Thoracic aorta (tissue), 2 donors: ENCODE data around the gene MRPL41. TPM values are rescaled to one million over a fixed set of nuclear protein-coding genes. Genes with fewer than 3 reads are reported as not detected.
"Not testable (repeated sequence)": the region's sequence is repeated elsewhere in the genome, so short reads cannot be mapped to it uniquely, and the experiment has no call there.

ENCODE experiments used
- ATAC-seq: fragments of 150-250 bp; one replicate; pipeline ENCODE4 v1.8.0; 2017; ENCODE audit warnings: low read depth; ENCODE audit not compliant: insufficient number of reproducible peaks, low FRiP score
- DNase-seq: peaks from one replicate; pipeline ENCODE4 v3.0.0-alpha.2; 2020; ENCODE audit warnings: low spot score
- H3K27ac ChIP-seq, 2 donors: fragments of 200-600 bp; sonication (generic); 1 replicate in 1 of 2; 2 replicates in 1 of 2; pipeline ENCODE4 v1.5.1; 2016; ENCODE audit warnings: mild to moderate bottlenecking in 2 of 2, moderate library complexity in 2 of 2
- H3K27me3 ChIP-seq: fragments of 200-600 bp; sonication (generic); replicated peaks from 2 replicates; pipeline ENCODE4 v1.6.0; 2016; ENCODE audit warnings: mild to moderate bottlenecking; ENCODE audit not compliant: insufficient read depth
- H3K36me3 ChIP-seq: fragments of 200-600 bp; sonication (generic); one replicate; pipeline ENCODE4 v1.5.1; 2016
- H3K4me1 ChIP-seq, 2 donors: fragments of 200-600 bp; sonication (generic); 1 replicate in 1 of 2; 2 replicates in 1 of 2; pipeline versions ENCODE4 v1.5.1 to v1.6.0; 2016; ENCODE audit warnings: low read depth in 2 of 2, mild to moderate bottlenecking in 1 of 2; ENCODE audit not compliant: control insufficient read depth in 1 of 2
- H3K4me3 ChIP-seq: fragments of 200-600 bp; sonication (generic); 2 replicates; pipeline ENCODE4 v1.5.1; 2016; ENCODE audit warnings: mild to moderate bottlenecking
- H3K9me3 ChIP-seq: fragments of 200-600 bp; sonication (generic); 2 replicates; pipeline ENCODE4 v1.5.1; 2016
- CTCF ChIP-seq: fragments of 200-600 bp; sonication (generic); IDR thresholded peaks from one replicate; pipeline ENCODE4 v1.5.1; 2019; ENCODE audit warnings: antibody characterized with exemption
- total RNA-seq, 2 donors: library from RNA; depleted of rRNA; stranded (reverse); fragments of >200 nt; gene quantifications; one replicate each; pipeline versions ENCODE4 v1.1.0 to v1.2.3, GENCODE V29; 2016

The MRPL41 gene
- total RNA-seq, 2 donors from 2014 or later = 23.5 to 54.3 TPM

GRCh38 chr9:137590123-137590468 is 38.4 kb downstream of the MRPL41 start:
- ATAC-seq (peak; percentile 9), DNase-seq (no peak)
- Histone ChIP-seq H3K27me3 (no peaks in the 10 kb centered on the region), H3K4me3 (peak overlapping the region; percentile 81), H3K27ac (no peak overlapping the region), H3K36me3 (peaks cover 17% of the 10 kb centered on the region), H3K4me1 (peaks cover 9 to 14% of the 10 kb centered on the region in 2 donors), H3K9me3 (no peaks in the 10 kb centered on the region)
- no peak for TF ChIP-seq CTCF

- ATAC-seq = peak; percentile 98
- no peaks in the 10 kb centered on the region for H3K9me3 ChIP-seq
- peak within 1 kb of the TSS; percentile 87 for H3K4me3 ChIP-seq
- DNase-seq = no peak
- H3K27ac ChIP-seq = peak within 1 kb of the TSS in 1 of 2 donors; percentile 13
- no peaks in the 10 kb centered on the region for H3K27me3 ChIP-seq
- no peak for TF ChIP-seq CTCF
- H3K36me3 ChIP-seq = peaks cover 17% of the 10 kb centered on the region
- H3K4me1 ChIP-seq = peaks cover 9 to 14% of the 10 kb centered on the region in 2 donors
Measured at GRCh38 chr9:137590469-137591383, 39.0 kb downstream of the MRPL41 start, which contains the start of gene ZMYND19. TSS of gene ZMYND19 (minus strand) at chr9:137590512. CDS start at chr9:137590263, 249 bp downstream.

- Histone ChIP-seq H3K27me3 (no peaks in the 10 kb centered on the region), H3K4me1 (peaks cover 9 to 14% of the 10 kb centered on the region in 2 donors), H3K36me3 (peaks cover 4% of the 10 kb centered on the region), H3K4me3 (no peak overlapping the region), H3K27ac (no peak overlapping the region), H3K9me3 (no peaks in the 10 kb centered on the region)
- no peak for TF ChIP-seq CTCF
- DNase-seq (no peak), ATAC-seq (no peak)
Measured at GRCh38 chr9:137592767-137593166, 41.1 kb downstream of the MRPL41 start.

- no peak for TF ChIP-seq CTCF
- H3K27ac ChIP-seq = no peak overlapping the region
Measured at GRCh38 chr9:137593176-137593575, 41.5 kb downstream of the MRPL41 start.

GRCh38 chr9:137596577-137596976 is 44.9 kb downstream of the MRPL41 start:
- H3K27me3 ChIP-seq, H3K9me3 ChIP-seq, ATAC-seq: not testable (repeated sequence)

More at GRCh38 chr9:137593176-137593575, 41.5 kb downstream of the MRPL41 start:
- no peak for DNase-seq
- Histone ChIP-seq H3K36me3 (no peaks in the 10 kb centered on the region), H3K27me3 (no peaks in the 10 kb centered on the region), H3K9me3 (no peaks in the 10 kb centered on the region), H3K4me1 (peaks cover 9 to 14% of the 10 kb centered on the region in 2 donors), H3K4me3 (no peak overlapping the region)
- ATAC-seq = no peak

More at GRCh38 chr9:137596577-137596976, 44.9 kb downstream of the MRPL41 start:
- H3K4me3 ChIP-seq, DNase-seq, H3K36me3 ChIP-seq, H3K4me1 ChIP-seq, H3K27ac ChIP-seq: not testable (repeated sequence)
